Amniotic stem cell (primary cell): ENCODE data around the gene KCNJ11.
"Not testable (repeated sequence)": the region's sequence is repeated elsewhere in the genome, so short reads cannot be mapped to it uniquely, and the experiment has no call there.

Experiments used
- DNase-seq: peaks from one replicate; lab custom pipeline; 2025; lab: John Stamatoyannopoulos, UW

The KCNJ11 gene

GRCh38 chr11:17388609-17389210, at the start of gene KCNJ11:
TSS of gene KCNJ11 (minus strand) at chr11:17388659. CDS start at chr11:17388091, 568 bp downstream.
- DNase-seq, result no peak

GRCh38 chr11:17437366-17437765, 48.9 kb upstream of the KCNJ11 start:
- DNase-seq, result no peak

- no peak for DNase-seq
These were observed 45.6 kb upstream of the KCNJ11 start for GRCh38 chr11:17434108-17434507.

GRCh38 chr11:17432002-17432401, 43.5 kb upstream of the KCNJ11 start:
- no peak for DNase-seq

GRCh38 chr11:17431139-17431538, 42.7 kb upstream of the KCNJ11 start:
- no peak for DNase-seq

GRCh38 chr11:17430616-17431015, 42.2 kb upstream of the KCNJ11 start:
- DNase-seq, result no peak

GRCh38 chr11:17428925-17429324, 40.5 kb upstream of the KCNJ11 start:
- no peak for DNase-seq

GRCh38 chr11:17428261-17428660, 39.8 kb upstream of the KCNJ11 start:
- DNase-seq, result no peak

- not testable (repeated sequence) for DNase-seq
These were observed 37.8 kb upstream of the KCNJ11 start for GRCh38 chr11:17426233-17426632.

- no peak for DNase-seq
These were observed 35.3 kb upstream of the KCNJ11 start for GRCh38 chr11:17423533-17424310.

- DNase-seq, result no peak
These were observed 33.3 kb upstream of the KCNJ11 start for GRCh38 chr11:17421781-17422180.

GRCh38 chr11:17418444-17419081, 30.1 kb upstream of the KCNJ11 start:
- DNase-seq, result no peak

GRCh38 chr11:17416492-17416891, 28.0 kb upstream of the KCNJ11 start:
- DNase-seq, result no peak

GRCh38 chr11:17415523-17416104, 27.2 kb upstream of the KCNJ11 start:
- DNase-seq, result no peak

- DNase-seq, result no peak
These were observed 26.5 kb upstream of the KCNJ11 start for GRCh38 chr11:17414992-17415391.

GRCh38 chr11:17414317-17414737, 25.9 kb upstream of the KCNJ11 start:
- DNase-seq, result no peak

- DNase-seq, result no peak
These were observed 25.2 kb upstream of the KCNJ11 start for GRCh38 chr11:17413414-17414316.

GRCh38 chr11:17412488-17413180, 24.2 kb upstream of the KCNJ11 start:
- no peak for DNase-seq

- DNase-seq, result no peak
These were observed 23.0 kb upstream of the KCNJ11 start for GRCh38 chr11:17411418-17411817.

- no peak for DNase-seq
These were observed 22.3 kb upstream of the KCNJ11 start for GRCh38 chr11:17410606-17411379.
